Psoas muscle (tissue), 8 donors: ENCODE measurements around the gene SYCP1. TPM values are rescaled to one million over a fixed set of nuclear protein-coding genes. Genes with fewer than 3 reads are reported as not detected.
A peak's percentile ranks its signal among the peaks of the same experiment; 100 is the strongest.

Experiments
- ATAC-seq, 4 donors: fragments of 200-7000 bp; cut with Tn5 transposase; one replicate each; pipeline ENCODE4 v1.9.1; 2020; ENCODE audit warnings: moderate library complexity in 3 of 4, mild to moderate bottlenecking in 2 of 4
- DNase-seq, 2 donors: peaks; one replicate each; pipeline ENCODE4 v3.0.0-alpha.2; 2020
- H3K27ac ChIP-seq: fragments of 200-600 bp; one replicate; pipeline ENCODE4 v1.8.0; 2022
- H3K27me3 ChIP-seq, 3 donors: fragments of 200-600 bp in 1 of 3; one replicate each; pipeline versions ENCODE4 v1.6.1 to v1.8.0; 2013 to 2022; ENCODE audit warnings: low read length in 2 of 3, mild to moderate bottlenecking in 2 of 3, moderate library complexity in 1 of 3; ENCODE audit not compliant: insufficient read depth in 3 of 3
- H3K36me3 ChIP-seq, 2 donors: fragments of 200-600 bp in 1 of 2; one replicate each; pipeline versions ENCODE4 v1.6.1 to v1.8.0; 2013 to 2022; ENCODE audit warnings: low read depth in 1 of 2, mild to moderate bottlenecking in 1 of 2, moderate library complexity in 1 of 2; ENCODE audit not compliant: insufficient read depth in 1 of 2
- H3K4me1 ChIP-seq: fragments of 200-600 bp; one replicate; pipeline ENCODE4 v1.8.0; 2022
- H3K4me3 ChIP-seq: fragments of 200-600 bp; one replicate; pipeline ENCODE4 v1.8.0; 2022; ENCODE audit warnings: mild to moderate bottlenecking
- H3K9me3 ChIP-seq: fragments of 200-600 bp; one replicate; pipeline ENCODE4 v1.8.0; 2022
- WGBS, 3 donors: extraction: QIAGEN DNeasy Blood & Tissue Kit; methylation state at CpG; one replicate each; pipeline versions ENCODE4 v1.1.6 to v1.1.7; 2013; 5-methylcytosine and 5-hydroxymethylcytosine counted together
- intact Hi-C, 2 donors: fragments of 100-400 bp; cut with DNase I; formaldehyde crosslinking; loops; one replicate each; pipeline versions ENCODE4 v1.11.0 to v1.14.2; 2022
- long read RNA-seq, 2 donors: library from polyadenylated mRNA; unstranded; transcript quantifications; one replicate each; pipeline ENCODE4 v2.0.0, GENCODE V29; 2021
- polyA plus RNA-seq, 3 donors: library from polyadenylated mRNA; stranded (reverse); fragments of 200-250 nt; gene quantifications; one replicate each; pipeline ENCODE4 v1.2.3, GENCODE V29; 2013
- total RNA-seq, 4 donors: library from RNA; stranded (reverse); fragmentation: NEBNext Ultra II Directional in 2 of 4; extraction: Animal tissue kit (Norgen Biotek cat#: 25700) in 2 of 4; gene quantifications; one replicate each; pipeline versions ENCODE4 v1.2.1 to v1.2.4, GENCODE V29; 2021 to 2023
- TF ChIP-seq, protein P1 (sequence below): fragments of 200-600 bp; IDR thresholded peaks from one replicate; pipeline ENCODE4 v1.8.0; 2022; ENCODE audit warnings: antibody characterized with exemption
- donor health status: healthy with polysubstance abuse.
- donor health status: DM: no; HTN: no; CAD: no; lungs with moderate emphysema.
- donor health status: Bipolar disorder and iron deficiency.
- donor health status: healthy.
- donor health status: DM: yes; HTN: yes; CAD: no.
- donor health status: DM: no; HTN: no; CAD: no.
- donor health status: DM: no; HTN: no; CAD: no.
- donor health status: DM: yes; HTN: yes; CAD: no.

The SYCP1 gene, protein sequence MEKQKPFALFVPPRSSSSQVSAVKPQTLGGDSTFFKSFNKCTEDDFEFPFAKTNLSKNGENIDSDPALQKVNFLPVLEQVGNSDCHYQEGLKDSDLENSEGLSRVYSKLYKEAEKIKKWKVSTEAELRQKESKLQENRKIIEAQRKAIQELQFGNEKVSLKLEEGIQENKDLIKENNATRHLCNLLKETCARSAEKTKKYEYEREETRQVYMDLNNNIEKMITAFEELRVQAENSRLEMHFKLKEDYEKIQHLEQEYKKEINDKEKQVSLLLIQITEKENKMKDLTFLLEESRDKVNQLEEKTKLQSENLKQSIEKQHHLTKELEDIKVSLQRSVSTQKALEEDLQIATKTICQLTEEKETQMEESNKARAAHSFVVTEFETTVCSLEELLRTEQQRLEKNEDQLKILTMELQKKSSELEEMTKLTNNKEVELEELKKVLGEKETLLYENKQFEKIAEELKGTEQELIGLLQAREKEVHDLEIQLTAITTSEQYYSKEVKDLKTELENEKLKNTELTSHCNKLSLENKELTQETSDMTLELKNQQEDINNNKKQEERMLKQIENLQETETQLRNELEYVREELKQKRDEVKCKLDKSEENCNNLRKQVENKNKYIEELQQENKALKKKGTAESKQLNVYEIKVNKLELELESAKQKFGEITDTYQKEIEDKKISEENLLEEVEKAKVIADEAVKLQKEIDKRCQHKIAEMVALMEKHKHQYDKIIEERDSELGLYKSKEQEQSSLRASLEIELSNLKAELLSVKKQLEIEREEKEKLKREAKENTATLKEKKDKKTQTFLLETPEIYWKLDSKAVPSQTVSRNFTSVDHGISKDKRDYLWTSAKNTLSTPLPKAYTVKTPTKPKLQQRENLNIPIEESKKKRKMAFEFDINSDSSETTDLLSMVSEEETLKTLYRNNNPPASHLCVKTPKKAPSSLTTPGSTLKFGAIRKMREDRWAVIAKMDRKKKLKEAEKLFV
- not detected for total RNA-seq
- not detected for polyA plus RNA-seq
- long read RNA-seq, donor 1, result 0 reads
- long read RNA-seq, donor 2, result 0 reads

DNA sequence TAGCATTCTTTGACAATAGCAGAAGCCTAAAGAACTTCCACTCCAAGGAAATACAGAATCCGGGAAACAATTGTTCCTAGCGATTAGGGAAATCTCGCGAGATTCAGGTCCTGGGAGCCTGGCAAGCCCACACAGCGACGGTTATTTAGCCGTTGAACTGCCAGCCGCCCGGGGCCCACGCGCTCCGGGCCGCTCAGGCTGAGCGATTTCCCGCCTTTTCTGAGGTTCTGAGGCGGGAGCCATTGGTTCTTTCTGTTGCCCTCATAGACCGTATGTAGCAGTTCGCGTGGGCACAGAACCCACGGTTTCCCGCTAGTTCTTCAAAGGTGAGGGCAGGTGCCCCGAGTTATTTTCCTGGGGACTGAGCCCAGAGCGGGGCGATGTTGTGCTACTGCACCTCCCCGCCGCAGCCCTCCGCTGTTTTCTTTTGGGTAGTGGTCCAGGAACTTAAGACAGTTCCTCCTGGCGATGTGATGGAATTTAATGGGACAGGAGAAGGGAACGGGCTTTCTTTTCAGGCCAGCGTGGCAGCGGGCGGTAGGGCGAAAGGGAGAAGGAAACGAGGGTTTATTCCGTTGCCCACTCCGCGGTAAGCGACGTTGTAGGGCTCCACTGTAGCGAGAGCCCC, at the start of gene SYCP1:
Gene SYCP1 (plus strand): TSS at position 171 of the 628 bp plus-strand sequence. CDS start 602 bp downstream, outside the sequence.
- Histone ChIP-seq H3K27ac (no peak within 1 kb of the TSS), H3K9me3 (no peaks in the 10 kb centered on the region), H3K4me3 (peak within 1 kb of the TSS; percentile 52), H3K4me1 (no peaks in the 10 kb centered on the region), H3K36me3 (no peaks in the 10 kb centered on the region), H3K27me3 (peaks cover 0 to 35% (median 11%) of the 10 kb centered on the region in 3 donors)
- TF ChIP-seq, protein P1, sequence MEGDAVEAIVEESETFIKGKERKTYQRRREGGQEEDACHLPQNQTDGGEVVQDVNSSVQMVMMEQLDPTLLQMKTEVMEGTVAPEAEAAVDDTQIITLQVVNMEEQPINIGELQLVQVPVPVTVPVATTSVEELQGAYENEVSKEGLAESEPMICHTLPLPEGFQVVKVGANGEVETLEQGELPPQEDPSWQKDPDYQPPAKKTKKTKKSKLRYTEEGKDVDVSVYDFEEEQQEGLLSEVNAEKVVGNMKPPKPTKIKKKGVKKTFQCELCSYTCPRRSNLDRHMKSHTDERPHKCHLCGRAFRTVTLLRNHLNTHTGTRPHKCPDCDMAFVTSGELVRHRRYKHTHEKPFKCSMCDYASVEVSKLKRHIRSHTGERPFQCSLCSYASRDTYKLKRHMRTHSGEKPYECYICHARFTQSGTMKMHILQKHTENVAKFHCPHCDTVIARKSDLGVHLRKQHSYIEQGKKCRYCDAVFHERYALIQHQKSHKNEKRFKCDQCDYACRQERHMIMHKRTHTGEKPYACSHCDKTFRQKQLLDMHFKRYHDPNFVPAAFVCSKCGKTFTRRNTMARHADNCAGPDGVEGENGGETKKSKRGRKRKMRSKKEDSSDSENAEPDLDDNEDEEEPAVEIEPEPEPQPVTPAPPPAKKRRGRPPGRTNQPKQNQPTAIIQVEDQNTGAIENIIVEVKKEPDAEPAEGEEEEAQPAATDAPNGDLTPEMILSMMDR, result no peak
- ATAC-seq (no peak), DNase-seq (no peak)
- 21 to 30% (median 25%) methylated on average over 38 to 40 of the region's 40 CpGs for WGBS, 3 donors
- intact Hi-C loops, result no loop called here

DNA sequence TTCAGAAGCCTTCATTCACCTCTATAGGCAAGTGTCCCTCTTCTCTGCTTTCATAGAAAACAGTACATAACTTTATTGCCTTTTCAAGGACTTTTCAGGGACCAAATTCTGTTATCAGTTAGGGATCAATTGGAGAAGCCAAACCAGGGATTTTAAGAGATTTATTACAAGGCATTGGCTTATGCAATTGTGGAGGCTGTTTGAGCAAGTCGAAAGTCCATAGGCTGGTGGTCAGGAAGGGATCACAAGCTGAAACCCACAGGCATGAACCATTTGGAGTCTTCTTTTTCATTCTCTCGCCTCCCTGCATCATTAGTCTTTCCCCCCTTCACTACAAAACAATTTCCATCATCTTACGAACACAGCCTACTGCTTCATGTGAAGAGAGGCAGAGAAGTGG, 34.8 kb upstream of the SYCP1 start:
- Histone ChIP-seq H3K27ac (no peak overlapping the region), H3K27me3 (no peaks in the 10 kb centered on the region), H3K4me3 (no peak overlapping the region), H3K4me1 (no peaks in the 10 kb centered on the region), H3K36me3 (no peaks in the 10 kb centered on the region), H3K9me3 (peaks cover 10% of the 10 kb centered on the region)
- TF ChIP-seq, protein P1, result no peak
- no peak for DNase-seq
- ATAC-seq, result no peak
- intact Hi-C loops, result no loop called here
- WGBS, 3 donors, result 72 to 77% (median 73%) methylated on average over 3 of the region's 3 CpGs

DNA sequence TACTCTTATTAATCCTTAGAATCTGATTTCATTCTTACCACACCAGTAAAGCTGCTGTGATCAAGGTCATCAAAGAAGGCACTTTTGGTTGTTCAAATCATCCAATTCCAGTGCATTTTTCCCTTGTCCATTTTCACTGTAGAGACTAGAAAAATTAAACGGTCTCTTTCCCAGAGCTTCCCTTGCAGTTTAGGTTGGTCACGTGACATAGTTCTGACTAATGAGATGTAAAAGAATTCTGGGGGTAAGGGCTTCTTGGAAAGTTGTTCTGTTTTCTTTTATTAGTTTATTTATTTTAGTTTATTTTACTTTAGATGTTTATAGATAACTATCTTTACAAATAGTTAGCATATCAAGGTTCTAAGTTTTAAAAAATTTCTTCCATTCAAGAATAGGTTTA, 34.3 kb upstream of the SYCP1 start:
- TF ChIP-seq, protein P1, result no peak
- no peak overlapping the region for H3K27ac ChIP-seq
- WGBS, 3 donors, result 77 to 82% (median 82%) methylated on average over 2 of the region's 2 CpGs
- intact Hi-C loops, result no loop called here
- ATAC-seq, result no peak
- H3K9me3 ChIP-seq, result peaks cover 10% of the 10 kb centered on the region
- H3K4me3 ChIP-seq, result no peak overlapping the region
- H3K4me1 ChIP-seq, result no peaks in the 10 kb centered on the region
- DNase-seq, result no peak
- no peaks in the 10 kb centered on the region for H3K36me3 ChIP-seq
- H3K27me3 ChIP-seq, result no peaks in the 10 kb centered on the region

DNA sequence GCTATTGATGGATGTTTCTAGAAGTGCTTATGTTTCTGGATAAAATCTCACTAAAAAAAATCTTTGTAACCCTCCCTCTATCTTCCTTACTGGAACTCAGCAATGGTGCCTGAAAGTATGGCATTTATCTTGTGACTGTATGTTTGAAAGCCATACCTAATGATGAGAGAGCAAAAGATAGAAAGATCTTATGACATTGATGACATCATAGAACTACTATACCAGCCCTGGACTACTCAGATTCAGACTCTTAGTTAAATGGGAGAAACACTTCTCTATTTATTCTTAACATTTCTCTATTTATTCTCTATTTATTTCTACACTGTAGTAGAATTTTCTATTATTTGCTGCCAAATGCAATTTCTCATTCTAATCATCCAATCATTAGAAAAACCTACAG, 32.7 kb upstream of the SYCP1 start:
- Histone ChIP-seq H3K9me3 (peaks cover 10% of the 10 kb centered on the region), H3K4me3 (no peak overlapping the region), H3K36me3 (no peaks in the 10 kb centered on the region), H3K27me3 (no peaks in the 10 kb centered on the region), H3K27ac (no peak overlapping the region), H3K4me1 (no peaks in the 10 kb centered on the region)
- TF ChIP-seq, protein P1, result no peak
- DNase-seq, result no peak
- intact Hi-C loops, result no loop called here
- no peak for ATAC-seq
